HG03558 (cell line): ENCODE measurements around the gene ADGRV1.
A peak's percentile ranks its signal among the peaks of the same experiment; 100 is the strongest.
"Not testable (repeated sequence)": the region's sequence is repeated elsewhere in the genome, so short reads cannot be mapped to it uniquely, and the experiment has no call there.

Experiments
- ATAC-seq: cut with Tn5 transposase; IDR thresholded peaks from one replicate; pipeline ENCODE4 v1.9.1; 2021; ENCODE audit warnings: moderate number of reproducible peaks; ENCODE audit not compliant: unreplicated experiment; ENCODE audit errors: extremely low read depth

Gene ADGRV1

GRCh38 chr5:90703932-90704331 lies 145.3 kb downstream of the ADGRV1 start:
- no peak for ATAC-seq

GRCh38 chr5:90707698-90708097 lies 149.1 kb downstream of the ADGRV1 start:
- no peak for ATAC-seq

GRCh38 chr5:90709323-90710155 lies 150.9 kb downstream of the ADGRV1 start:
- no peak for ATAC-seq

GRCh38 chr5:90718387-90718786 lies 159.8 kb downstream of the ADGRV1 start:
- no peak for ATAC-seq

- ATAC-seq: no peak
Observed at GRCh38 chr5:90739567-90739966, 181.0 kb downstream of the ADGRV1 start.

- ATAC-seq: no peak
Observed at GRCh38 chr5:90740244-90740799, 181.7 kb downstream of the ADGRV1 start.

- no peak for ATAC-seq
Observed at GRCh38 chr5:90741022-90741564, 182.5 kb downstream of the ADGRV1 start.

GRCh38 chr5:90746119-90746518 lies 187.5 kb downstream of the ADGRV1 start:
- no peak for ATAC-seq

GRCh38 chr5:90747175-90747574 lies 188.6 kb downstream of the ADGRV1 start:
- no peak for ATAC-seq

- ATAC-seq: no peak
Observed at GRCh38 chr5:90747693-90748092, 189.1 kb downstream of the ADGRV1 start.

- no peak for ATAC-seq
Observed at GRCh38 chr5:90759119-90759518, 200.5 kb downstream of the ADGRV1 start.

GRCh38 chr5:90767710-90768109 lies 209.1 kb downstream of the ADGRV1 start:
- no peak for ATAC-seq

GRCh38 chr5:90770006-90770541 lies 211.5 kb downstream of the ADGRV1 start:
- ATAC-seq: not testable (repeated sequence)

GRCh38 chr5:90777959-90778358 lies 219.4 kb downstream of the ADGRV1 start:
- no peak for ATAC-seq

- peak; percentile 89 for ATAC-seq
Observed at GRCh38 chr5:90783460-90784333, 225.1 kb downstream of the ADGRV1 start.

GRCh38 chr5:90786756-90787155 lies 228.2 kb downstream of the ADGRV1 start:
- no peak for ATAC-seq

- ATAC-seq: no peak
Observed at GRCh38 chr5:90792725-90793124, 234.1 kb downstream of the ADGRV1 start.

- no peak for ATAC-seq
Observed at GRCh38 chr5:90793183-90793582, 234.6 kb downstream of the ADGRV1 start.

GRCh38 chr5:90796919-90797318 lies 238.3 kb downstream of the ADGRV1 start:
- not testable (repeated sequence) for ATAC-seq

GRCh38 chr5:90800082-90800481 lies 241.5 kb downstream of the ADGRV1 start:
- ATAC-seq: not testable (repeated sequence)
